ENCODE results near the gene STIM1. TPM values are rescaled to one million over a fixed set of nuclear protein-coding genes. Genes with fewer than 3 reads are reported as not detected.

STIM1 gene
- total RNA-seq (2022; extraction: Qiagen RNA extraction; ENCODE audit: low read depth) = 23.9 to 28.6 TPM (median 27.3 TPM) in 5 replicates

GRCh38 chr11:3854977-3855807 is at the start of gene STIM1:
STIM1 (plus strand) TSS chr11:3855664; CDS start chr11:3856271, 607 bp downstream.

GRCh38 chr11:3807909-3808860 is 47.3 kb upstream of the STIM1 start, which contains the start of gene PGAP2:
PGAP2 (plus strand) TSS chr11:3808560; CDS start chr11:3811260, 2,700 bp downstream.

GRCh38 chr11:3840870-3841425 is 14.5 kb upstream of the STIM1 start, which contains the start of gene RHOG:
RHOG (minus strand) TSS chr11:3840959; CDS start chr11:3828138, 12,821 bp downstream.

GRCh38 chr11:4094348-4095291 is 239.2 kb downstream of the STIM1 start, which contains the start of gene RRM1:
RRM1 (plus strand) TSS chr11:4094799; CDS start chr11:4095013, 214 bp downstream.

Other genes starting within 250 kb of the STIM1 start
- gene ART5, start 213.7 kb upstream of the STIM1 start, total RNA-seq (2022; extraction: Qiagen RNA extraction; ENCODE audit: low read depth) = 0.24 to 0.43 TPM (median 0.33 TPM) in 4 of 5 replicates, not detected in the other
- 0.10 TPM in 1 of 5 replicates, not detected in the others for gene ART1, start 210.5 kb upstream of the STIM1 start, total RNA-seq (2022; extraction: Qiagen RNA extraction; ENCODE audit: low read depth)
- gene CHRNA10, start 184.3 kb upstream of the STIM1 start, total RNA-seq (2022; extraction: Qiagen RNA extraction; ENCODE audit: low read depth) = 0.51 to 1.7 TPM (median 1.1 TPM) in 5 replicates
- gene NUP98, start 58.1 kb upstream of the STIM1 start, total RNA-seq (2022; extraction: Qiagen RNA extraction; ENCODE audit: low read depth) = 54.8 to 69.0 TPM (median 67.2 TPM) in 5 replicates
- 20.0 to 24.3 TPM (median 21.0 TPM) in 5 replicates for gene PGAP2, start 47.1 kb upstream of the STIM1 start, total RNA-seq (2022; extraction: Qiagen RNA extraction; ENCODE audit: low read depth)
- gene RHOG, start 14.7 kb upstream of the STIM1 start, total RNA-seq (2022; extraction: Qiagen RNA extraction; ENCODE audit: low read depth) = 94.0 to 119 TPM (median 113 TPM) in 5 replicates
- 75.0 to 87.7 TPM (median 80.8 TPM) in 5 replicates for gene RRM1, start 239.1 kb downstream of the STIM1 start, total RNA-seq (2022; extraction: Qiagen RNA extraction; ENCODE audit: low read depth)